ENCODE measurements around the gene GALNT14. TPM values are rescaled to one million over a fixed set of nuclear protein-coding genes. Genes with fewer than 3 reads are reported as not detected.

GALNT14 gene
- total RNA-seq, 1 donor from 2014 or later: 14.4 TPM

DNA sequence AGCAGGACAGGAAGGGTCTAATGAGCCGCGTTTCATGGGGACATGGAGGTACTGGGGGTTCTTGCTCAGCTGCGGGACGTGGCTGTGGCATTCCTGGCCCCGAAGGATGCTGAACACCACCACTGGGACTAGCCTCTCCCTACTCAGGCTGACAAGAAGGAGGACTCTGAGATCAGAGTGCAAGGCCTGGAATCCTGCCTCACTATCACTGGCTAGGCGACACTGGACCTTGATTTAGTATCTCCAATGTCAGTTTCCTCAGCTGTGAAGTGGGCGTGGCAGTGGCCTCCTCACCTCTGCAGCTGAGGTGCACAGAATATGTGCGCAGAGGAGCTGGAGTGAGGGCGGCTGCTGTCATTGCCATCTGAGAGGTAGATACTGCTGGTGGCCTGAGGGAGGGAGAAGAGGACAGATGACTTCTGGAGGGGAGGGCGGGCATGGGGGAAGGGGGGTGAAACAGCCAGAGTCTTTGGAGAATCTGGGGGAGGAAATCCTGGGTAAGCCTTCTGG is 173.2 kb downstream of the GALNT14 start:
- Mint-ChIP-seq H3K27me3 (ENCODE audit: unreplicated experiment) (peaks cover 7% of the 10 kb centered on the region), H3K4me3 (ENCODE audit: unreplicated experiment) (no peak overlapping the region), H3K36me3 (ENCODE audit: unreplicated experiment) (no peaks in the 10 kb centered on the region), H3K4me1 (ENCODE audit: low read depth, unreplicated experiment) (peaks cover 9% of the 10 kb centered on the region), H3K27ac (ENCODE audit: unreplicated experiment) (no peak overlapping the region), H3K9me3 (ENCODE audit: unreplicated experiment) (peaks cover 5% of the 10 kb centered on the region)
- DNase-seq: no peak
- TF ChIP-seq, protein P1, sequence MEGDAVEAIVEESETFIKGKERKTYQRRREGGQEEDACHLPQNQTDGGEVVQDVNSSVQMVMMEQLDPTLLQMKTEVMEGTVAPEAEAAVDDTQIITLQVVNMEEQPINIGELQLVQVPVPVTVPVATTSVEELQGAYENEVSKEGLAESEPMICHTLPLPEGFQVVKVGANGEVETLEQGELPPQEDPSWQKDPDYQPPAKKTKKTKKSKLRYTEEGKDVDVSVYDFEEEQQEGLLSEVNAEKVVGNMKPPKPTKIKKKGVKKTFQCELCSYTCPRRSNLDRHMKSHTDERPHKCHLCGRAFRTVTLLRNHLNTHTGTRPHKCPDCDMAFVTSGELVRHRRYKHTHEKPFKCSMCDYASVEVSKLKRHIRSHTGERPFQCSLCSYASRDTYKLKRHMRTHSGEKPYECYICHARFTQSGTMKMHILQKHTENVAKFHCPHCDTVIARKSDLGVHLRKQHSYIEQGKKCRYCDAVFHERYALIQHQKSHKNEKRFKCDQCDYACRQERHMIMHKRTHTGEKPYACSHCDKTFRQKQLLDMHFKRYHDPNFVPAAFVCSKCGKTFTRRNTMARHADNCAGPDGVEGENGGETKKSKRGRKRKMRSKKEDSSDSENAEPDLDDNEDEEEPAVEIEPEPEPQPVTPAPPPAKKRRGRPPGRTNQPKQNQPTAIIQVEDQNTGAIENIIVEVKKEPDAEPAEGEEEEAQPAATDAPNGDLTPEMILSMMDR (IDR thresholded peaks at IDR 0.05; ENCODE audit: partially characterized antibody, unreplicated experiment): no peak

DNA sequence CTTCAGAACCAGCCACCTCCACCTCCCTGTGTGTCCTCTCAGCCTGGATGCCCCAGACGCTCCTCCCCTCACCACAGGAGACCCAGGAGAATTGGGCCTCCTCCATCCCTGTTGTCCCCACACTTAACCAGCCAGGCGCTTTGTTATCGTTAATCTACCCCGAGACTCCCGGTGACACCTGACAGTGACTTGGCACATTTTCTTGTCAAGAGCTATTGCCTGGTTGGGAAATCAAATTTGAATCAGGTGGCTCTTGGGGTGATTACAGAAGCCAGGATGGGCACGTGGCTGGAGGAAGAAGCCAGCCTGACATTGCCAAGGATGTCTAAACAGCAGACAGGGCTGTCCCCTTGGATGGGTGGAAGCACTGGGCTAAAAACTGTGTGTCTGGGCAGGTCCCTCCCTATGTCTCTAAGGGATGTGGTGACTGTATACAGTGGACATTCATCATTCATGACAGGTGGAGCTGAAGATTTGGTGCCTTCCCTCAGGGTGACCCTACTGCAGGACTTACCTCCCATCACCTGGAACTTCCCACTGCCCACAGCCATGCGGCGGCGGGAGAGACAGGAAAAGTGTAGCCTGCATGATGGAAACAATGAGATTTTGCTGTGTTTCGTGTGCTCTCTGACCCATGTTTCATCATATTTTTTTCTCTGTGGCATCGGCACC is 173.8 kb downstream of the GALNT14 start:
- H3K9me3 Mint-ChIP-seq (ENCODE audit: unreplicated experiment): peaks cover 5% of the 10 kb centered on the region
- H3K4me1 Mint-ChIP-seq (ENCODE audit: low read depth, unreplicated experiment): peaks cover 8% of the 10 kb centered on the region
- H3K36me3 Mint-ChIP-seq (ENCODE audit: unreplicated experiment): no peaks in the 10 kb centered on the region
- TF ChIP-seq, protein P1 (IDR thresholded peaks at IDR 0.05; ENCODE audit: partially characterized antibody, unreplicated experiment): no peak
- H3K27me3 Mint-ChIP-seq (ENCODE audit: unreplicated experiment): peaks cover 6% of the 10 kb centered on the region
- no peak overlapping the region for H3K4me3 Mint-ChIP-seq (ENCODE audit: unreplicated experiment)
- H3K27ac Mint-ChIP-seq (ENCODE audit: unreplicated experiment): no peak overlapping the region
- DNase-seq: no peak

DNA sequence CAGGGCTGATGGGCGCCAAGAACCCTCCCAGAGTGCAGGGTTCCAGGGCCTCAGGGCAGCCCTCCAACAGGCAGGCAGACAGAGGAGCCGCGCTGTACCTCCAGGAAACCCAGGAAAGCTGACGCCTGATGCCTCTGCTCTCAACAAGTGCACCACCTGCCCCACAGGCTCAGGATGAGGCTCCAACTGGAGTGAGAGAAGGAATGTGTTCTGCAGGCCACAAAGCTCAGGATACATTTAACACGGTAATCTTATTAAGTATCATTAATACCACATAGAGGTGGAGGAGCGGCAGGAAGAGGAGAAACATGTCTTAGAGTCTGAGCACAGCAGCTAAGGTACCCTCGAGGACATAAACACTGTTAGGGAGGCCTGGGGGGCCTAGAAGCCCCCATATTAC is 175.1 kb downstream of the GALNT14 start:
- no peak for DNase-seq
- no peaks in the 10 kb centered on the region for H3K9me3 Mint-ChIP-seq (ENCODE audit: unreplicated experiment)
- TF ChIP-seq, protein P1 (IDR thresholded peaks at IDR 0.05; ENCODE audit: partially characterized antibody, unreplicated experiment): no peak
- H3K4me3 Mint-ChIP-seq (ENCODE audit: unreplicated experiment): no peak overlapping the region
- H3K27ac Mint-ChIP-seq (ENCODE audit: unreplicated experiment): no peak overlapping the region
- no peaks in the 10 kb centered on the region for H3K4me1 Mint-ChIP-seq (ENCODE audit: low read depth, unreplicated experiment)
- H3K27me3 Mint-ChIP-seq (ENCODE audit: unreplicated experiment): peaks cover 4% of the 10 kb centered on the region
- H3K36me3 Mint-ChIP-seq (ENCODE audit: unreplicated experiment): no peaks in the 10 kb centered on the region

DNA sequence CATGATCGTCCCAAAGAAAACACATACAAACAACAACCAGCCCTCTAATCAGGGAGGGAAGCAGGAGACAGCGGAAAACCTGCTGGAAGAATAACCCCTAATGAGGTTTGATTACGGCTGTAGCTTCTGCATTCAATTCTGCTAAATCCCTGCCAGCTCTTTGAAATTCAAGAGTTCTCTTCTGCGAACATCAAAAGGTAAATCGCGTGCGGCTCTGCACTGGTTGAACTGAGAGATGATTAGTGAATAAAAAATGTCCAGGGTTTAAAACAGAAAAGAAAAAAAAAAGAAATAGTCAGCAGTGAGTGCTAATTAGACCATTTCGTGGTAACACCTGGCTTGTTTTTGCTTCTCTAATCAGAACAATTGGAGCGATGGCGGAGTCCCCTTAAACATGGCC is 178.0 kb downstream of the GALNT14 start:
- H3K27me3 Mint-ChIP-seq (ENCODE audit: unreplicated experiment): peaks cover 6% of the 10 kb centered on the region
- H3K4me3 Mint-ChIP-seq (ENCODE audit: unreplicated experiment): no peak overlapping the region

DNA sequence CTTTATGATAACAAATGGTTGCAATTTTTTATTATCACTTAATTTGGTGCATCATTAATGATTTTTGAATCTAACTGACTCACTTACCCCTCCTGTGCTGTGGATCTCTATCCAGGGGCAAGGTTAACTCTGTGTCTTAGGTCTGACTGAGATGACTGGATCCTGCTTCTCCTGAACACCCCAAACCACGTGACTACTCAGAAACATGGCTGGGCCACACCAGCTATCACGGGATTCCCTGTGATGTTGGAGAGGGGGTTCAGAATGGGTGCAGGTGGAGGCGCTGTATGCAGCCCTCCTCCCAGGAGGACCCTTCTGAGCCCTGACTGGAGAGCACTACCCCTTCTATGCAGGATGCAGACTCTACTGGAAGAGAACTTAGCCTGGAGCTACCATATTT is 178.6 kb downstream of the GALNT14 start:
- TF ChIP-seq, protein P1 (IDR thresholded peaks at IDR 0.05; ENCODE audit: partially characterized antibody, unreplicated experiment): no peak
- H3K9me3 Mint-ChIP-seq (ENCODE audit: unreplicated experiment): peaks cover 2% of the 10 kb centered on the region

More for the DNA sequence above, 178.0 kb downstream of the GALNT14 start:
- H3K4me1 Mint-ChIP-seq (ENCODE audit: low read depth, unreplicated experiment): no peaks in the 10 kb centered on the region
- peaks cover 2% of the 10 kb centered on the region for H3K9me3 Mint-ChIP-seq (ENCODE audit: unreplicated experiment)
- DNase-seq: no peak
- TF ChIP-seq, protein P1 (IDR thresholded peaks at IDR 0.05; ENCODE audit: partially characterized antibody, unreplicated experiment): no peak
- H3K27ac Mint-ChIP-seq (ENCODE audit: unreplicated experiment): no peak overlapping the region
- no peaks in the 10 kb centered on the region for H3K36me3 Mint-ChIP-seq (ENCODE audit: unreplicated experiment)

More for the DNA sequence above, 178.6 kb downstream of the GALNT14 start:
- H3K36me3 Mint-ChIP-seq (ENCODE audit: unreplicated experiment): no peaks in the 10 kb centered on the region
- H3K4me1 Mint-ChIP-seq (ENCODE audit: low read depth, unreplicated experiment): no peaks in the 10 kb centered on the region
- no peak overlapping the region for H3K27ac Mint-ChIP-seq (ENCODE audit: unreplicated experiment)
- peaks cover 3% of the 10 kb centered on the region for H3K27me3 Mint-ChIP-seq (ENCODE audit: unreplicated experiment)
- H3K4me3 Mint-ChIP-seq (ENCODE audit: unreplicated experiment): no peak overlapping the region
- DNase-seq: no peak

Data from glutamatergic neuron (in vitro differentiated cells).